HFFc6 (cell line): Measurements from ENCODE around the gene PRICKLE3. TPM values are rescaled to one million over a fixed set of nuclear protein-coding genes. Genes with fewer than 3 reads are reported as not detected.

ENCODE experiments used
- DNase-seq: peaks from one replicate; pipeline ENCODE4 v3.0.0-alpha.2; 2018
- H3K27ac Mint-ChIP-seq: 2 replicates; pipeline ENCODE4 v1.8.0; 2020; ENCODE audit warnings: mild to moderate bottlenecking, mixed read lengths
- H3K27me3 Mint-ChIP-seq: 2 replicates; pipeline ENCODE4 v1.8.0; 2021; ENCODE audit warnings: mild to moderate bottlenecking, moderate library complexity, mixed read lengths; ENCODE audit not compliant: insufficient read depth
- H3K36me3 Mint-ChIP-seq: 2 replicates; pipeline ENCODE4 v1.8.0; 2021; ENCODE audit warnings: low read depth, mixed read lengths
- H3K4me1 Mint-ChIP-seq: 2 replicates; pipeline ENCODE4 v1.8.0; 2020; ENCODE audit warnings: low read depth, mixed read lengths
- H3K4me3 Mint-ChIP-seq: 2 replicates; pipeline ENCODE4 v1.8.0; 2020; ENCODE audit warnings: mild to moderate bottlenecking, moderate library complexity, mixed read lengths
- H3K9me3 Mint-ChIP-seq: 2 replicates; pipeline ENCODE4 v1.8.0; 2020; ENCODE audit warnings: mild to moderate bottlenecking, mixed read lengths
- total RNA-seq, 6 experiments: library from RNA; stranded (reverse); fragmentation: NEBNext Ultra II Directional; extraction: Animal tissue kit (Norgen Biotek cat#: 25700); gene quantifications; 2 replicates in 1 of 6; 3 replicates in 5 of 6; pipeline ENCODE4 v1.2.3, GENCODE V29; 2021
- TF ChIP-seq, protein P1 (sequence below): fragments of 200-600 bp; sonication (generic); IDR thresholded peaks from 2 replicates; pipeline ENCODE4 v1.5.0; 2021; ENCODE audit warnings: antibody characterized with exemption, mild to moderate bottlenecking

Gene PRICKLE3
- total RNA-seq, 6 experiments from 2014 or later = 8.0 to 10.7 (median 9.7) TPM

DNA sequence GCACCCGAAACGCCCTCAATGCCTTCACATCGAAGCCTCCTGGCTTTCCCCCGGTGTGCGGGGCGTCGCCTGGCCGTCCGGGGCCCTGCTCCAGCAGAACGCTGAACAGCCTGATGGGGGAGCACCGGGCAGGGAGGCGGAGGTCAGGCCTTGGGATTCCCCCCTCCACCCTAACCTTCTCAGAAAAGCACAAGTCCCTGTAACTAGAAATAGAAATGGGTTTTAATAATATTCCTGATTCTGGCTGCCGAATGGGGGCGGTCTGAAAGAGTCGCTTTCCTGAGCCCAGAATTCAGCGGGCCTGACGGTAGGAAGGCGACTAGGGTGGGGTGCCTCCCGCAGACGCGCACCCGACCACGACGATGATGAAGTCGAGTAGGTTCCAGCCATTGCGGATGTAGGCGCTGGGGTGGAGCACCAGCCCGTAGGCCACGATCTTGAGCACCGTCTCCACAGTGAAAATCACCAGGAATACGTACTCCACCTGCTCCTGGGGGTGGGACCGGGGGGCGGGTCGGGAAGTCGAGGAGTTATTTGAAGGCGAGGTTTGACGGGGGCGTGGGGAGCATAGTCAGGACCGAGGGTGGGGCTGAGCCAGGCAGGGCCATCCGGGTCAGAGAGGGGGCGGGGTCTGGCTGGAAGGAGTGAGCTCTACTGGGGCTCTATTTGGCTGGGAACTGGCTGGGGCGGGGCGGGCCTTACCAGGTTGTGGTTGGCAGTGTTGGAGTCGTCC lies 44.5 kb upstream of the PRICKLE3 start:
- no peaks in the 10 kb centered on the region for H3K36me3 Mint-ChIP-seq
- TF ChIP-seq, protein P1, sequence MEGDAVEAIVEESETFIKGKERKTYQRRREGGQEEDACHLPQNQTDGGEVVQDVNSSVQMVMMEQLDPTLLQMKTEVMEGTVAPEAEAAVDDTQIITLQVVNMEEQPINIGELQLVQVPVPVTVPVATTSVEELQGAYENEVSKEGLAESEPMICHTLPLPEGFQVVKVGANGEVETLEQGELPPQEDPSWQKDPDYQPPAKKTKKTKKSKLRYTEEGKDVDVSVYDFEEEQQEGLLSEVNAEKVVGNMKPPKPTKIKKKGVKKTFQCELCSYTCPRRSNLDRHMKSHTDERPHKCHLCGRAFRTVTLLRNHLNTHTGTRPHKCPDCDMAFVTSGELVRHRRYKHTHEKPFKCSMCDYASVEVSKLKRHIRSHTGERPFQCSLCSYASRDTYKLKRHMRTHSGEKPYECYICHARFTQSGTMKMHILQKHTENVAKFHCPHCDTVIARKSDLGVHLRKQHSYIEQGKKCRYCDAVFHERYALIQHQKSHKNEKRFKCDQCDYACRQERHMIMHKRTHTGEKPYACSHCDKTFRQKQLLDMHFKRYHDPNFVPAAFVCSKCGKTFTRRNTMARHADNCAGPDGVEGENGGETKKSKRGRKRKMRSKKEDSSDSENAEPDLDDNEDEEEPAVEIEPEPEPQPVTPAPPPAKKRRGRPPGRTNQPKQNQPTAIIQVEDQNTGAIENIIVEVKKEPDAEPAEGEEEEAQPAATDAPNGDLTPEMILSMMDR = no peak
- H3K4me1 Mint-ChIP-seq = 0 out of 2 replicates have a peak, but pooled peaks cover 5% of the 10 kb centered on the region
- H3K27ac Mint-ChIP-seq = no peak overlapping the region
- H3K27me3 Mint-ChIP-seq = peaks cover 2% of the 10 kb centered on the region
- H3K9me3 Mint-ChIP-seq = no peaks in the 10 kb centered on the region
- H3K4me3 Mint-ChIP-seq = no peak overlapping the region
- DNase-seq = no peak

DNA sequence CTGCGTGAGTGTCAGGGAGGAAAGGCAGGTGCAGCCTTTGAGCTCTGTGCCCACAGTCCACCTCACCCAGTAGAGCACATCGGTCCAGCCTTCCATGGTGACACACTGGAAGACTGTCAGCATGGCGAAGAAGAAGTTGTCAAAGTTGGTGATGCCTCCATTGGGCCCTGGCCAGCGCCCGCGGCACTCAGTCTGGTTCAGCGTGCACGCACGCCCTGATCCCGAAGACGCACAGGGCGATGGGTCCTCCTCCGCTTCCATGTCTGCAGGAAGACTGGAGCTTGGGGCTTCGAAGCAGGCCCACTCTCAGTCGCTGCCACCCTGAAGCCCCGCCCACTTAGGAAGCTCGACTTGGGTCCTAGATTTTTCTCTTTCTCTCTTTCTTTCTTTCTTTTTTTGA lies 42.0 kb upstream of the PRICKLE3 start:
- H3K9me3 Mint-ChIP-seq = no peaks in the 10 kb centered on the region
- no peaks in the 10 kb centered on the region for H3K4me1 Mint-ChIP-seq
- no peaks in the 10 kb centered on the region for H3K36me3 Mint-ChIP-seq
- DNase-seq = no peak
- peaks cover 13% of the 10 kb centered on the region for H3K27me3 Mint-ChIP-seq
- H3K27ac Mint-ChIP-seq = no peak overlapping the region
- TF ChIP-seq, protein P1 = no peak
- no peak overlapping the region for H3K4me3 Mint-ChIP-seq

DNA sequence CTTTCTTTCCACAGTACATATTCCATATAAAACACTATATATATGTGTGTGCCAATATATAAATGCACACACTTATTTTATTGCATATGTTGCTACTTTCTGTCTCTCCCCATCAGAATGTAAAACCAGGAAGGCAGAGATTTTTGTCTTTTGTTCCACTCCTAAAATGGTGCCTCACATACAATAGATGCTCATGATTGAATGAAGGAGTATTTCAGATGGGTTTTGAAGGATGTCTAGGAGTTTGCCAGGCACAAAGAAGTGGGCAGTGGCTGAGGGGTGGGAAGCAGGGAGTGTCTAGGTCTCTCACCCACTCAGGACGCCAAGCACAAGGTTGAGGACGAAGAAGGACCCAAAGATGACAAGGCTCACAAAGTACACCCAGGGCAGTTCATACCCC lies 41.6 kb upstream of the PRICKLE3 start:
- no peaks in the 10 kb centered on the region for H3K36me3 Mint-ChIP-seq
- H3K4me3 Mint-ChIP-seq = no peak overlapping the region
- TF ChIP-seq, protein P1 = no peak
- peaks cover 13% of the 10 kb centered on the region for H3K27me3 Mint-ChIP-seq
- no peak overlapping the region for H3K27ac Mint-ChIP-seq
- no peaks in the 10 kb centered on the region for H3K4me1 Mint-ChIP-seq
- H3K9me3 Mint-ChIP-seq = no peaks in the 10 kb centered on the region
- no peak for DNase-seq

- Mint-ChIP-seq H3K4me1 (no peaks in the 10 kb centered on the region), H3K27me3 (peaks cover 13% of the 10 kb centered on the region), H3K9me3 (no peaks in the 10 kb centered on the region), H3K36me3 (no peaks in the 10 kb centered on the region), H3K27ac (no peak overlapping the region), H3K4me3 (no peak overlapping the region)
- TF ChIP-seq, protein P1 = no peak
- no peak for DNase-seq
These were observed 40.8 kb upstream of the PRICKLE3 start for GRCh38 chrX:49226946-49227345.

DNA sequence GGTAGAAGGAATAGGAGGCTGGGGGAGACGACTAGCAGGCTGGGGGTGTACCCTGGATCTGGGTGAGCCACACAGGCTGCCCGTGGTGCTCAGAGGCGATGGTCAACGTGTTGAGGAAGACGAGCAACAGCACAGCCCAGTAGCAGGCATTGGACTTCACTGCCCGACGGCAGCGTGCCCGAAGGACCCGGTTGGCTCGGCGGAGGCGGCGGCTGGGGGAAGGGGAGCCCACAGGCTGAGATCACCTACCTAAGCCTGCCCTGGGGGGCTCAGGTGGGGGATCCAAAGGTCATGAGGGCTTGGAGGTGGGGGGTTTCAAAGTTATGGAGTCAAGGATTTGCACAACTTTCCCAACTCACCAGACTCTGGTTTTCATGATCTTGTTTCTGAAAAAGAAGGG lies 39.7 kb upstream of the PRICKLE3 start:
- Mint-ChIP-seq H3K27ac (no peak overlapping the region), H3K27me3 (peaks cover 13% of the 10 kb centered on the region), H3K9me3 (no peaks in the 10 kb centered on the region), H3K4me1 (no peaks in the 10 kb centered on the region), H3K4me3 (no peak overlapping the region), H3K36me3 (no peaks in the 10 kb centered on the region)
- DNase-seq = no peak
- TF ChIP-seq, protein P1 = no peak
